ENCODE results near the gene TP53TG3F.
"Not testable (repeated sequence)": the region's sequence is repeated elsewhere in the genome, so short reads cannot be mapped to it uniquely, and the experiment has no call there.

Gene TP53TG3F

DNA sequence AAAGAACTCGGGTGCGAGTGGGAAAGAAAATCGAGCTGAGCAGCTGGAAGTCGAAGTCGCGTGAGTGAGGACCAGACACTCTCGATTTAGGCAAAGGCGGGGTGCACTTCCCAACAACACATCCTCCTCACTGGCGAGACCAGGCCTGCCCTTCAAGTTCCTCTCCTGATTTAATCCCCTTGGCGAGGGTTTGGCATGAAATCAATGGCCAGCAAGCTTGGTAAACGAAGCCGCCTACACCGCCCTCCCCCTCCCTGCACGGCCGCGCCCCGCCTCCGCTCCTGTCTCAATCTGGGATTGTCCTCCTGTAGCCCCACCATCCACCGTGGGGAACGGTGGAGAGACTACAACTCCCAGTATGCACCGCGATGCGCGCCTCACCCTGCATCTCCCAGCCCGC lies at the start of gene TP53TG3F:
TSS of gene TP53TG3F (plus strand) at position 301 of the 400 bp plus-strand sequence. CDS start at position 369, 68 bp downstream.
- DNase-seq: not testable (repeated sequence)

GRCh38 chr16:33491611-33492010 lies 32.2 kb downstream of the TP53TG3F start:
- DNase-seq: not testable (repeated sequence)

GRCh38 chr16:33507231-33507630 lies 47.8 kb downstream of the TP53TG3F start:
- not testable (repeated sequence) for DNase-seq

DNA sequence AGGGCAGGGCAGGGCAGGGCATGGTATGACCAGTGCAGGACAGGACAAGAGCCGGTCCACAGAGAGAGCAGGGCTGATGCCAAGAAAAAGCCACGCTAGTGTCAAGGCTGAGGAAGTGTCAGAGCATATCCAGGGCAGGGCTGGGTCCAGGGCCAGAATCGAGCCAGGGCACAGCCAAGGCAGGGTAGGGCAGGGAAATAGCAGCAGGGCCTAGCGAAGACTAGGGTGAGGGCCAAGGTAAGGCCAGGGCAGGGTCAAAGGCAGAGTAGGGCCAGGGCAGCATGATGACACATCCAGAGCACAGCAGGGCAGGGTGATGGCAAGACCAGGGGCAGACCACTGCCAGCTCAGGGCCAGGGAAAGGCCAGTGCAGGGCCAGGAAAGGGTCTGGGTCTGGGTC lies 49.7 kb downstream of the TP53TG3F start:
- not testable (repeated sequence) for DNase-seq

- DNase-seq: not testable (repeated sequence)
These were observed 50.5 kb downstream of the TP53TG3F start for GRCh38 chr16:33509906-33510305.

Data from activated CD4-positive, alpha-beta T cell treated with anti-CD3 and anti-CD28 coated beads, Interleukin-2, amount 50 U/mL, for 1 hour (primary cell).